Ramos (cell line): ENCODE results near the gene ASXL1.

Experiments used
- in situ Hi-C: fragments of 300-500 bp; cut with MboI; formaldehyde crosslinking; loops from one replicate; pipeline ENCODE4 v1.14.3; 2022; ENCODE audit warnings: low sequenced_read_pairs; ENCODE audit not compliant: unreplicated experiment

Gene ASXL1

DNA sequence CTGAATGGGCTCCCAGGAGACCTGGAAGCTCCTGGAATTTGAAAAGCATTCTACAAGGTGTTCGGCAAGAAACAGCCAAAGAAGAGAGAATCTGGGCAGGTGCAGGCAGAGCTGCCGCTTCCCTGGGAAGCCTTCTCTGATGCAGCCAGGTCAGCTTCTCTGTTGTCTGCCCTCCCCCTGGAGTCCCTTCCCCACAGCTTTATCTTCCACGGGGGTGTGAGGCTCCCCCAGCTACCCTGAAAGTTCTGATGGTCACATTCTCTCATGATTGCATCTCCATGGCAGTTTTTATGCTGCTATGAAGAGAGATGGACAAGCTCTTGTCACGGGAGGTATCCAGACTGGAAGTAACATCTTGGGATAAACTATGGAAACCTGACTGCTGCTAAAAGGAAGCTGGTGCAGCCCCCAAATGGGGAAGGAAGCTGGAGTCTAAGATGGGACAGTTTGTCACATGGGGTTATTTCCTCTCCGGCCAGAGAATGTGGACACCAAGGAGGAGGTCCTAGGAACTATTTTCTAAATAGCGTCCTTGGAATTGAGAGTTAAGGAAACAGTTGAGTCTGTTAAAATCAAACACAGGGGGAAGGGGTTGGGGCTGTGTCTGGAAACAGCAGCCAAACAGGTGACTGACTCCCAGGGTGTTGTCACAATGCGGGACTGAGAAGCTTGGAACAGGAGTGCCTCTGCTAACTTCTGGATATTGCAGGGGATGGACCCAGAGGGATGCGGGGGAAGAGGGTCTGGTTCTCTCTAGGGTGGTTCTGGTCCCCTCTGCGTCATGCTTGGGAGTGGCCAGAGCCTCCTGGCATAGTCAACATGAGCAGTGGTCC is 91.1 kb downstream of the ASXL1 start:
- in situ Hi-C loops: no loop called here

GRCh38 chr20:32449890-32450401 is 91.8 kb downstream of the ASXL1 start:
- in situ Hi-C loops: no loop called here

- in situ Hi-C loops: no loop called here
Observed at GRCh38 chr20:32450484-32451061, 92.4 kb downstream of the ASXL1 start.

DNA sequence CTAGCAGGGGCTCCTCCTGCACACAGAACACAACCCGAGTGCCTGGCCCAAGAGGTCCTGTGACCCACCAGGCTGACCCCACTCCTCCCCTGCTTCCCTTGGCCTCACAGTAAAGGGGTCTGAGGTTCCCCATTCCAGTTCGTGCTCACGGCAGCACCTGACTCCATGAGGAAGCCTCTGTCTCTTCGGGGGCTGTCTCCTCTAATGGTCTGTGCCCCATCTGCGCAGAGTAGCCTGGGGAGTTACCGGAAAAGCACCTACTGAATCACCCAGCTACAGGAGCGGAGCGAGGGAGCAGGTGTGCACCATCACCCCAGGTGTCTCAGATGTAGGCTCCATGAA is 93.2 kb downstream of the ASXL1 start:
- in situ Hi-C loops: no loop called here

- in situ Hi-C loops: no loop called here
Observed at GRCh38 chr20:32451682-32452461, 93.7 kb downstream of the ASXL1 start.

DNA sequence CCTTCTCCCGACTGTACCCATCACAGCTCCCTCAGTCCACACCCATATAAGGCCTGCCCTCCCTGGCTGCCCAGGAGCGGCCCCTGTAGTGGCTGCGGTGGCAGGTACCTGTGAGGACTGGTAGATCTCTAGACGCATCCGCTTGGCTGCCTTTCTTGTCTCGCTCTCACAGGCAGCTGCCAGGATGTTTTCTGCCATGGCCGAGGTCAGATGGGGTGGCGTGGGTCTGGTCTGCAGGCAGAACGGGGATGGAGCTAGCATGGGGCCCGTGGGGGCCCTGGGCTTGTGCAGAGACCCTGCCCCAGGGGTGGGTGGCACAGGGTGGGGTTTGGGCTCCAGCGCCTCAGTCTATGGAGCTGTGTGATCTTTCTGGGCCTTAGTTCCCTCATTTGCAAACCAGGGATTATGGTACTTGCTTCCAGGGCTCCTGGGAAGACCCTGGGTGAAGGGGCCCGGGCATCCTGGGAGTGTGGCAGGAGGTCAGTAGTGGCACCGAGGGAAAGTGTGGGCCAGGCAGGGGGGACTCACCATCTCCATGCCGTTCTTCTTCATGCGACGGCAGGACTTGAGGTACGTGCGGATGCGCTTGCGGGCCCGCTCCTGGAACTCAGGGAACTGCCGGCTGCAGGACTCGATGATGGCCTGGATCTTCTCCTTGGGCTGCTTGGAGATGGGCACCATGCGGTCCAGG is 94.8 kb downstream of the ASXL1 start:
- in situ Hi-C loops: no loop called here

DNA sequence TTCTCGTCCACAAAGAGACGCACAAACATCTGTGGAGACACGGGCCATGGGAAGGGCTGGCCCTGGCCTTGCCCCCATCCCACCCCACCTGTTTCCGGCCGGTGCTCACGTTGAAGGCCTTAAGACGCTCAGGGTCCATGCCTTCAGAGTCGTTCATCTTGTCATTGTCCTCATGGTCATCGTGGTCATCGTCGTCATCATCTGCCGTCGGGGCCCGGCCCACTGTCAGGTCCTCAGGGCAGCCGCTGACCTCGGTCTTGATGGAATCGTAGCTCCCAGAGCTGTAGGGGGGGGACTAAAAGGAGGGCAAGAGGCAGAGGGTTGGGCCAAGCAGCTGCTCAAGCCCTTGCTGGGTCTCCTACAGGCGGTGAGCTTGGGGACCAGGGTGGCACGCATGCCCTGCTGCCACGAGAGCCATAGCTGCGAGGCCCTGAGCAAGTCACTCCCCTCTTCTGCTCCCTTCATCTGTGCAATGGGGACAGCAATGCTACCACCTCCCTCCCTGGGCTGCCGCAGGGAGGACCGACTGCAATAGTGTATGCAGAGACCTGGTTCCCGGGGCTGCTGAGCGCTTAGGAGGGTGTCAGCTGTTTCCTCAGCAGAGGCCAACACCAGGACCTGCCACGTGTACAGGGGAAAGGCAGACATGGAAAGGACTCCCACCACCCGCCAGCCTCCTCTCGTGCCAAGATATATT is 95.5 kb downstream of the ASXL1 start:
- in situ Hi-C loops: no loop called here

DNA sequence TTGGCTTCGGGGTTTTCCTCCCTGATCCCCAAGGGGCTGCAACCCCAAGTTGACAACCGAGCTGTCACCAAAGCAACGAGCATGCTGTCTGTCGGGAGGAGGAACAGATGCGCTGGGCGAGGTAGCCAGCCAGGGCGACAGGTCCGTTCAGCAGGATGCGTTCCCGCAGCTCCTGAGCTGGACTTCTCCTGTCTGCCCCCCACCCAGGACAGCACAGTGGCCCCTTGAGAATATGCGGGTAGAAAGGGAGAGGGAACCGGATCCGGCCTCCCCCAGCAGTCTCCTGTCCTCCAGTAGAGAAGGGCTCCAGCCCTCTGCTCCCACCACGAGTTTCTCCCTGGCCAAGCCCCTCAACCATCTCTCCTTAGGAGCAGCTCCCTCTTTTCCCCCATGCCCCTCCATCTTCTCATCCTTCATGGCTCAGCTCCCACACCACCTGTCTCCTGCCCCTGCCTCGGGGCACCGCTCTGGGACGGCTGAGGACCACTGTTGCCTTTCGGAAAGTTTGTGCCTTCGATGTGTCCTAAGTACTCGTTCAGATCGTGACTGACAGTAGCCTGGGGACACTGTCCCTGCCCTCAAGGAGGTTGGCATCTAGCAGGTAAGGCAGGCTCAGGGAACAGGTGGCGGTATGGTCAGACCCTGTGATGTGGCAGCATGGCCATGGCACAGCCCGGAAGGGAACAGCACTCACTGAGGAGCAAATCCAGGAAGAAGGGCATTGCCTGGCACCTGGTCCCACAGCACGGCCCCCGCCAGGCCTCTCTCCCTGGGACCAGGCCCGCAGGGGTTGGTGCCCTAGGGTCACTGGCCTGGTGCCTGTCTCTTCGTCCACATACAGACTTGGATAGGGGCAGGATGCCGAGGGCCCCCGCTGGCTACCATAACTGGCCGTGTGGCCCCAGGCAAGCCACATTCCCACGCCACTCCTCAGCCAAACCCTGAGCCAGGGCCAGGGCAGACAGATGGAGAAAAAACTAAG is 96.3 kb downstream of the ASXL1 start:
- in situ Hi-C loops: no loop called here

DNA sequence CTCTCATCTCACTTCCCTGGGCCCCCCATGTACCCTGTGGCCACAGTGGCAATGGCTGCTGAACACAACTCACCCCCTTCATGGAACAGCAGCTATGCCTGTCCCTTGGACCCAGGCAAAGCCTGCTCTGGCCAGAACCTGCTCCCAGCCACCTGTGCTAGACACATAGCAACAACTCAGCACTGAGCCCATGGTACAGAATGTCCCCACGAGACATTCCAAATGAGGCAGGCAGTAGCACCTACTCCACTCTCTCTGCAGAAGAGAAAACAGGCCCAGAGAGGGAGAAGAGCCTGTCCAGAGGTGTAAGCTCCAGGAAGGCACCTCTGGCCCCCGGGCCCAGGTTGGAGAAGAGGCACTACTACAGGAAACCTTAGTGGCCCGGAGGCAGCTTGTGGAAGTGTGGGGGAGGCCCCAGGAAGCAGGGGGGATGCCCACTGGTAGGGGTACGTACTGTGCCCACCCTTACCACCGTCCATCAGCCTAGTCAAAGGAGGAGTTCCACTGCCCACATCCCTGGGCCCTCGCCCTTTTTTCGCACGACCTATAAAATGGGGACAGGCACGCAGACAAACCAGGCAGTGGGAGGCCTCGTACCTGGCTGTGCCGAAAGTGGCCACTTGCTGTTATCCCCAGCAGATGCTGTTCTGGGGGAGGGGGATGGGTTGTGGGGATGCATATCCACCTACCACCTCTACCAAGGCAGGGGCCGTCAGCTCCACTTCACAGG is 97.2 kb downstream of the ASXL1 start:
- in situ Hi-C loops: no loop called here

DNA sequence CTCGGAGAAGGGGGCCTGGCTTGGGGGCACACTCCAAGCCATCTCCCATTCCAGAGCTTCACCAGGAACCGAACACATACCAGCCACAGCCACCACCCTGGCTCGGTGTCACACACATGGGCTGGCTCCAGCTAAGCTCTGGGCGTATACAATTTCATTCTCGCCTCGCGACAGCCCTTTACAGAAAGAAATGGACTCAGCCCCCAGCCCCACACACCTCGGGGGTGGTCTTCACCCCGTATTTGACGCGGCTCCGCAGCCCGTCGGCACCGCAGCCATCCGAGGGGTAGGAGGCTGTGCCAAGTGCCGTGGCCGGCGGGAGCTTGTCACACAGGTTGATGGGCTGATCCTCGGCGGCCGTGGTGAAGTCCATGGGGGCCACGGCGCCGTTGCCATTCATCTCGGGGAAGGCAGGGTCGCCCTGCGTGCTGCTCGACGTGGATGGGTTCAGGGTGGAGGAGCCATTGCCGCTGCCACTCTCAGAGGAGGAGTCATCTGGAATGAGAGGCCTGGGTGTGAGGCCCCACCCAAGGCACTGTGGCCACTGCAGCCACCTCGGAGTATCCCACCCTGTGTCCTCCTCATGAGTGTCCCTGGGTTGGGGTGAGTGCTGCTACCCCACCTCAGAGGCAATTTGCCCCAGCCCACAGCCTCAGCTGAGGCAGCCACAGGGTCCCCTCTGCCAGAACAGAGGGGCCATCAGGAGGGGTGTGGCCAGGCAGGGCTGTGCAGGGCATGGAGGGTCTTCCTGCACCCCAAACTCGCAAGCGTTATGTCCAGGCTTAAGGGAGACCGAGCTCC is 98.0 kb downstream of the ASXL1 start:
- in situ Hi-C loops: no loop called here

DNA sequence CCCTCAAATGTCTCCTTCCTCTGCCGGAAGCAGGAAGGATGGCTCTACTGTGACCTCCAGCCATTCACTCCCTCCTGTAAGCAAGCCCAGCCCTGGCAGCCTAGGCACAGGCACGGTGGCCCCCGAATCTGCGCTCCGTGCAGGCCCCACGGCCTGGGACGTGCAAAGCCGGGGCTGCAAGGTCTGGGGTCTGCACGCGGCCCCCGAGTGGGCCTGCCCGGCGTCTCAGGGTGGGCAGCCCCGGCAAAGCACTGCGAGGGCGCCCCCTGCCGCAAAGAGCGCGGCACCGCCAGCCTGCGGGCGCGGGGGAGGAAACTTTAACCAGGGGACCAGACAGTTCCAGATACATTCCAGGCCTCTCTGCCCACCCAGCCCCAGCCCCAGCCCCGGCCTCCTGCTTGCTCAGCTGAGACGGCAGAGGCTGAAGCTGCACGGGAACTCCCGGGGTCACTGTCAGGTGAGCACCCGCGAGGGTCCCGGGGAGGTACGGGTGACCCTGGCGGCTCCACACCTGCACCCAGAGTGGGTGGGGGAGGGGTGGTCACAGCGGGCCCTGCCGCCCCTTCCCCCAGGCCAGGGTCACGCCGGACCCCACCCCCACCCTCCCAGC is 98.8 kb downstream of the ASXL1 start:
- in situ Hi-C loops: no loop called here

DNA sequence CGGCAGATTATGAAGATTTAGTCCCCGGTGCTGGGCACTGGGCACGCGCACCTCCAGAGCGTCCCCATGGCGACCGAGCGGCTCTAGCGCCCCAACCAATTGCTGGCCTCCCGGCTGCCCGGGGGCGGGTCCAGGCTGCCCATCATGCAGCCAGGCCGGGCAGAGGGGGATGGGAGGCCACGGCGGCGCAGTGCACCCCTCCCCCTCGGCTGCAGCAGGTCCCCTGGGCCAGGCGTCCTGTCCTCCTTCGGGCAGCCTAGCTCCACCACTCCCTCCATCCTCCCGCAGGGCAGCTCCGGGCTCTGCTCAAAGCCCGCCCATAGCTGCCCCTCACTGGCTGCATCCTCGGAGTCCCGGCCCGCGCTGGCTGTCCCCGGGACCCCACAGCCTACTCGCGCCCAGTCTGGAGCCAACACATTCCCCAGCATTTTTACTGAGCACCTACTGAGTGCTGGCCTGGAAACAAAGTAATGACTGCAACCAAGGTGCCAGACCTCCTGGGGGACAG is 99.4 kb downstream of the ASXL1 start:
- in situ Hi-C loops: no loop called here

- in situ Hi-C loops: no loop called here
Observed at GRCh38 chr20:32458061-32458836, 100.1 kb downstream of the ASXL1 start.

- in situ Hi-C loops: no loop called here
Observed at GRCh38 chr20:32458837-32459220, 100.7 kb downstream of the ASXL1 start.

DNA sequence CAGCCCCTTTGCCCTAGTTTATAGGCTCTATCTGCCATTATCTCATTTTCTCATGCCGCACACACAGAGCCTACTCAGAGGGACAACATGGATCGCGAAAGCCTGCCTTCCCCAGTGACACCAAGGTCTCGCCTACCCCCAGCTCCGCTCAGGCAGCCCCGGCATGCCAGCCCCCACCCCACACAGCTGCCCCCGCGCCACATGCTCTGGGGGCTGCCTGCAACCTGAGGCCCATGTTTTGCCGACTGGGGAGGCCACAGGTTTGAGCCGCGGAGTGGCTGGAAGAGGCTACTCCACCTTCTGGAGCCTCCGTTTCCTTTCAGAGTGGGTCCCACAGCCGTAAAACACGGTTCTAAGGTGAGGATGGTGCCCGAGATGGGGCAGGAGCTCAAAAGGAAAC is 102.1 kb downstream of the ASXL1 start:
- in situ Hi-C loops: no loop called here

- in situ Hi-C loops: no loop called here
Observed at GRCh38 chr20:32460683-32461320, 102.7 kb downstream of the ASXL1 start.
